RPMI7951 (cell line): ENCODE data around the gene PAIP2. TPM values are rescaled to one million over a fixed set of nuclear protein-coding genes. Genes with fewer than 3 reads are reported as not detected.
A peak's percentile ranks its signal among the peaks of the same experiment; 100 is the strongest.
"Not testable (repeated sequence)": the region's sequence is repeated elsewhere in the genome, so short reads cannot be mapped to it uniquely, and the experiment has no call there.

Source experiments
- DNase-seq: peaks from one replicate; pipeline ENCODE4 v3.0.0-alpha.2; 2012; ENCODE audit warnings: low read depth
- total RNA-seq: library from RNA; depleted of rRNA; stranded (reverse); fragments of >200 nt; shearing (Covaris generic); gene quantifications from 2 replicates; pipeline ENCODE4 v1.2.3, GENCODE V29; 2014

PAIP2 gene
- total RNA-seq, 1 experiment from 2014 or later = 45.4 TPM

GRCh38 chr5:139391570-139392323 is 50.1 kb downstream of the PAIP2 start:
- peak; percentile 83 for DNase-seq

- no peak for DNase-seq
These were observed 50.6 kb downstream of the PAIP2 start for GRCh38 chr5:139392324-139392677.

GRCh38 chr5:139392678-139393496 is 51.2 kb downstream of the PAIP2 start:
- peak; percentile 62 for DNase-seq

- DNase-seq = no peak
These were observed 52.0 kb downstream of the PAIP2 start for GRCh38 chr5:139393497-139394122.

- no peak for DNase-seq
These were observed 52.5 kb downstream of the PAIP2 start for GRCh38 chr5:139394123-139394653.

GRCh38 chr5:139394654-139395566 is 53.3 kb downstream of the PAIP2 start, which contains the start of gene PROB1:
PROB1 (minus strand) TSS chr5:139395104; CDS start chr5:139395081, 23 bp downstream.
- DNase-seq = no peak

- no peak for DNase-seq
These were observed 54.4 kb downstream of the PAIP2 start for GRCh38 chr5:139395844-139396640.

- no peak for DNase-seq
These were observed 55.0 kb downstream of the PAIP2 start for GRCh38 chr5:139396691-139397090.

GRCh38 chr5:139397921-139398320 is 56.3 kb downstream of the PAIP2 start:
- no peak for DNase-seq

GRCh38 chr5:139399501-139400121 is 58.0 kb downstream of the PAIP2 start:
- DNase-seq = no peak

GRCh38 chr5:139401546-139401945 is 59.9 kb downstream of the PAIP2 start:
- no peak for DNase-seq

- DNase-seq = no peak
These were observed 61.0 kb downstream of the PAIP2 start for GRCh38 chr5:139402561-139403158.

- DNase-seq = no peak
These were observed 61.7 kb downstream of the PAIP2 start for GRCh38 chr5:139403418-139403786.

GRCh38 chr5:139403787-139404483 is 62.3 kb downstream of the PAIP2 start, which contains the start of gene SPATA24:
SPATA24 (minus strand) TSS chr5:139404089; CDS start chr5:139404060, 29 bp downstream.
- peak; percentile 95 for DNase-seq

GRCh38 chr5:139404484-139404840 is 62.8 kb downstream of the PAIP2 start:
- no peak for DNase-seq

GRCh38 chr5:139406963-139407362 is 65.3 kb downstream of the PAIP2 start:
- DNase-seq = no peak

GRCh38 chr5:139407517-139407916 is 65.9 kb downstream of the PAIP2 start:
- no peak for DNase-seq

- no peak for DNase-seq
These were observed 66.5 kb downstream of the PAIP2 start for GRCh38 chr5:139408191-139408590.

- DNase-seq = not testable (repeated sequence)
These were observed 67.5 kb downstream of the PAIP2 start for GRCh38 chr5:139409116-139409515.
